Ovary (tissue), 9 donors: Measurements from ENCODE around the gene PSMB7. TPM values are rescaled to one million over a fixed set of nuclear protein-coding genes. Genes with fewer than 3 reads are reported as not detected.

Source experiments
- DNase-seq, 5 donors: peaks; one replicate each; pipeline ENCODE4 v3.0.0-alpha.2; 2019 to 2020
- H3K27ac ChIP-seq, 2 donors: fragments of 200-600 bp; one replicate each; pipeline versions ENCODE4 v1.5.1 to v1.8.0; 2019 to 2022
- H3K27me3 ChIP-seq: fragments of 200-600 bp; one replicate; pipeline ENCODE4 v1.8.0; 2022
- H3K36me3 ChIP-seq: fragments of 200-600 bp; sonication (generic); one replicate; pipeline ENCODE4 v1.5.1; 2019
- H3K4me1 ChIP-seq: one replicate; pipeline ENCODE4 v1.8.1; 2013; ENCODE audit warnings: mild to moderate bottlenecking, moderate library complexity; ENCODE audit not compliant: insufficient read depth
- H3K4me3 ChIP-seq: fragments of 200-600 bp; sonication (generic); one replicate; pipeline ENCODE4 v1.5.1; 2017
- H3K9me3 ChIP-seq, 2 donors: fragments of 200-600 bp in 1 of 2; sonication (generic) in 1 of 2; one replicate each; pipeline versions ENCODE4 v1.5.1 to v1.8.1; 2013 to 2019; ENCODE audit warnings: mild to moderate bottlenecking in 1 of 2, moderate library complexity in 1 of 2
- EP300 ChIP-seq: sonication (generic); formaldehyde crosslinking; IDR thresholded peaks from one replicate; pipeline ENCODE4 v1.6.1; 2017; ENCODE audit warnings: antibody characterized with exemption
- POLR2A ChIP-seq: fragments of 450-650 bp; IDR thresholded peaks from one replicate; pipeline ENCODE4 v1.6.1; 2017; ENCODE audit warnings: antibody characterized with exemption, mild to moderate bottlenecking, moderate library complexity
- WGBS, 3 donors: extraction: QIAGEN DNeasy Blood & Tissue Kit in 1 of 3; methylation state at CpG; one replicate each; pipeline versions ENCODE4 v1.1.5 to v1.1.7; 2013 to 2017; 5-methylcytosine and 5-hydroxymethylcytosine counted together
- intact Hi-C, 4 donors: fragments of 100-400 bp; cut with DNase I; formaldehyde crosslinking; loops; one replicate each; pipeline versions ENCODE4 v1.11.0 to v1.15.1; 2022 to 2023
- polyA plus RNA-seq, 2 donors: library from polyadenylated mRNA; stranded (reverse); fragments of 200-250 nt in 1 of 2; fragments of 350-450 nt in 1 of 2; fragmentation: Illumina TruSeq in 1 of 2; extraction: RNeasy Lipid Tissue Mini Kit (QIAGEN cat#74804) in 1 of 2; gene quantifications; one replicate each; pipeline ENCODE4 v1.2.3, GENCODE V29; 2013 to 2014
- total RNA-seq, 7 donors: library from RNA; depleted of rRNA in 2 of 7; stranded (reverse); fragments of >200 nt in 2 of 7; fragmentation: NEBNext Ultra II Directional in 3 of 7; extraction: Animal tissue kit (Norgen Biotek cat#: 25700) in 3 of 7; gene quantifications; one replicate each; pipeline versions ENCODE4 v1.1.0 to v1.2.4, GENCODE V29; 2016 to 2023
- TF ChIP-seq, protein P1 (sequence below), 3 donors: fragments of 450-650 bp in 2 of 3; fragments of 200-600 bp in 1 of 3; IDR thresholded peaks; one replicate each; pipeline versions ENCODE4 v1.5.1 to v1.8.0; 2016 to 2022; ENCODE audit warnings: antibody characterized with exemption in 3 of 3, mild to moderate bottlenecking in 1 of 3
- donor health status: DM: no; HTN: no; CAD: no; lungs with moderate emphysema.
- donor health status: DM: no; HTN: no; CAD: no.
- donor health status: Bipolar disorder and iron deficiency.
- donor health status: DM: yes; HTN: yes; CAD: no.
- donor health status: DM: no; HTN: no; CAD: no.
- donor health status: DM: yes; HTN: yes; CAD: no.

The PSMB7 gene
- total and polyA plus RNA-seq, 9 donors: 88.0 to 211 (median 95.1) TPM

DNA sequence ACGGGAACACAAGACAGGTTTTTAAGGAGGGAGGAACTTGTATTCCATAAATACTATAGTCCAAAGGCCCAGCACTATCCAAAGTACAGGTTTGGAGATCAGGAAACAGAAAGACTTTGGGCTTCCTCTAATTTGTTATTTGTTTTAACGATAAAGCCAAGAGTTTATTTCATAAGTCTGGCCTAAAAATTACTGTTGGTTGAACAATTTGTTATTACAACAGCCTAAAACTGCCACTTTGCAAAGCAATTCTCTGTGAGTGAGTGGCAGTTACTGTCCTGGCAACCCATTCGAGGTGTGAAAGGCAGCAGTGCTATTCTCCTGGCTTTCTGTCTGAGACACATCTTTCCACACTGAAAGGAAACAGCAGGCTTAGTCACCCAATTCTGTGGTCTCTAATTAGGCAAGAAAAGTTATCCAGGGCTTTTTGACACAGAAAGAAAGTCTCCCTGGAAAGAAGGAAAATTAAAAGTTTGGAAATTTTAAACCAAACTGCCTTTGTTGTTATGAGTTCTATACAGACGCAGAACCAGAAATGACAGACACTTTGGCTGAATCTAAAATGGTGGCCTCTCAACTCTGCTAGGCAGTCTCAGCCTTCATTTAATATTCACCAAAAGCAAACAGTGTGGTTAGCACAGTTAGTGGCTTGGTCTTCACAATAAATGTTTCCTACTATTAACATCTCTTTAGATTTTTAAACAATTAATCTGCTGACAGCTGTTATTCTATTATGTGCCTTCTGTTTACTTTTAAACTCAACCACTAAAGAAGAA is 33.9 kb downstream of the PSMB7 start:
- H3K4me1 ChIP-seq: peaks cover 7% of the 10 kb centered on the region
- WGBS, 3 donors: 82 to 86% (median 84%) methylated on average over 4 of the region's 4 CpGs
- TF ChIP-seq POLR2A (no peak), EP300 (no peak)
- TF ChIP-seq, protein P1, sequence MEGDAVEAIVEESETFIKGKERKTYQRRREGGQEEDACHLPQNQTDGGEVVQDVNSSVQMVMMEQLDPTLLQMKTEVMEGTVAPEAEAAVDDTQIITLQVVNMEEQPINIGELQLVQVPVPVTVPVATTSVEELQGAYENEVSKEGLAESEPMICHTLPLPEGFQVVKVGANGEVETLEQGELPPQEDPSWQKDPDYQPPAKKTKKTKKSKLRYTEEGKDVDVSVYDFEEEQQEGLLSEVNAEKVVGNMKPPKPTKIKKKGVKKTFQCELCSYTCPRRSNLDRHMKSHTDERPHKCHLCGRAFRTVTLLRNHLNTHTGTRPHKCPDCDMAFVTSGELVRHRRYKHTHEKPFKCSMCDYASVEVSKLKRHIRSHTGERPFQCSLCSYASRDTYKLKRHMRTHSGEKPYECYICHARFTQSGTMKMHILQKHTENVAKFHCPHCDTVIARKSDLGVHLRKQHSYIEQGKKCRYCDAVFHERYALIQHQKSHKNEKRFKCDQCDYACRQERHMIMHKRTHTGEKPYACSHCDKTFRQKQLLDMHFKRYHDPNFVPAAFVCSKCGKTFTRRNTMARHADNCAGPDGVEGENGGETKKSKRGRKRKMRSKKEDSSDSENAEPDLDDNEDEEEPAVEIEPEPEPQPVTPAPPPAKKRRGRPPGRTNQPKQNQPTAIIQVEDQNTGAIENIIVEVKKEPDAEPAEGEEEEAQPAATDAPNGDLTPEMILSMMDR (IDR thresholded peaks at IDR 0.05): no peak

DNA sequence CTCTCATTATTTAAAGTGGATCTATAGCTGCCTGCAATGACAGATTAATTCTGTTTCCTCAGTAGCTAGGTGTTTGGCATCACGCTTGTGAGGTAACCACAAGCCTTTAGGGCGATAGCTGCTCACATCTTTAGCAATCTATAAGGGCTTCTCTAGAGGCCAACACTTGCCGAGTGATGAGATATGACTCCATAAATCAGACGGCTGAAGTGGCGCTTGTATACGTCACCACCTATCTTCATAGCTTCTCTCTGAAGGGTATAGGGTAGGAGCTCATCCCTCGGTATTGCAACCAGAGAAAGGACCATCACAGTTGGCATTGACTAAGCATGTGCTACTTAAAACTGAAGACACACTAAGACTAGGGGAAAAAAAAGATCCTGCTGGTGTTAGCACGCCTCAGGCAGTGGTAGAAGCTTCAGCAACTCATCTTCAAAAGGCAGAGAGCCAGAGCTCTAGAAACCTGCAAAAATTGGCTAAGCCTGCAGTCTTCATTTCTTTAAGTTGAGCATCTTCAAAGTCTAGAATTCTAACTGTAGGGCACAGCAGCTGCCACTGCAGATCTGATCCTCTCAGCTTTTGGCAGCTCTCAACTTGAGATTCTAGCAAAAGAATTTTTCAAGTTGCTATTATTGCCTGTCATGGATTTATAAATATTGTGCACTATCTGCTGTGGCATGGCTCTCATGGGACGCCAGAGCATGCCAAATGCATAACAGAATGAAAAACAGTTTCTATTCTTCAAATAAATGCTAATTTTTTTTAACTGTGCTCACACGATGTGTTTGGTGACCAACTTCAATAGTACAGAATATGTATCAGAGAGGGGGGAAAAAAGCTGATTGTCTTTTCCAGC is 37.5 kb downstream of the PSMB7 start:
- TF ChIP-seq, protein P1 (IDR thresholded peaks at IDR 0.05): no peak
- TF ChIP-seq EP300: no peak
- TF ChIP-seq POLR2A: no peak
- no peak overlapping the region for H3K4me3 ChIP-seq
- no peak overlapping the region for H3K27ac ChIP-seq
- H3K27me3 ChIP-seq: no peaks in the 10 kb centered on the region
- H3K9me3 ChIP-seq: no peaks in the 10 kb centered on the region
- intact Hi-C loops: no loop called here
- H3K4me1 ChIP-seq: peaks cover 1% of the 10 kb centered on the region
- no peaks in the 10 kb centered on the region for H3K36me3 ChIP-seq
- 70 to 72% (median 72%) methylated on average over 10 of the region's 10 CpGs for WGBS, 3 donors
- DNase-seq: no peak

More for the DNA sequence above, 33.9 kb downstream of the PSMB7 start:
- H3K4me3 ChIP-seq: no peak overlapping the region
- no peak for DNase-seq
- intact Hi-C loops: no loop called here
- no peak overlapping the region for H3K27ac ChIP-seq
- no peaks in the 10 kb centered on the region for H3K27me3 ChIP-seq
- no peaks in the 10 kb centered on the region for H3K36me3 ChIP-seq
- H3K9me3 ChIP-seq: no peaks in the 10 kb centered on the region

DNA sequence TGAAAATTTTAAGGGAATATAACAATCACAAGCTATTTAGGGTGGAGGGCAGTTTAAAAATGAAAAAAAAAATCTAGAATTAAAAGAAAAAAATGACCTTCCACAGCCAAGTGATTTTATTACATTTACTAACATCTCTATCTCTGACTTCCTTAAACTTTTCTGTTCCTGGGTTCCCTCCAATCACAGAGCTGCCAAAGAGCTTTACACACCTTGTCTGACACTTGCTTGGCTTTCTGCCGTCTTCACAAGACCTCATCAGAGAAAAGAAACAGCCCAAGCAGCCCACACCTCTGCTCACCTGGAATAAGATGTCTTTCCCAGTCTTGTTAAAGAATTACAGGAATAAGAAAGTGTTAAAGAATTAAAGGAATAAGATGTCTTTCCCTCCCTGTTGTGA is 38.9 kb downstream of the PSMB7 start:
- intact Hi-C loops: no loop called here
- no peaks in the 10 kb centered on the region for H3K36me3 ChIP-seq
- WGBS, 3 donors: 55 to 63% (median 60%) methylated on average over 1 of the region's 1 CpG
- TF ChIP-seq EP300 (no peak), POLR2A (no peak)
- TF ChIP-seq, protein P1 (IDR thresholded peaks at IDR 0.05): no peak
- peaks cover 1% of the 10 kb centered on the region for H3K4me1 ChIP-seq
- no peak for DNase-seq
- no peak overlapping the region for H3K27ac ChIP-seq
- H3K4me3 ChIP-seq: no peak overlapping the region
- no peaks in the 10 kb centered on the region for H3K9me3 ChIP-seq
- no peaks in the 10 kb centered on the region for H3K27me3 ChIP-seq

DNA sequence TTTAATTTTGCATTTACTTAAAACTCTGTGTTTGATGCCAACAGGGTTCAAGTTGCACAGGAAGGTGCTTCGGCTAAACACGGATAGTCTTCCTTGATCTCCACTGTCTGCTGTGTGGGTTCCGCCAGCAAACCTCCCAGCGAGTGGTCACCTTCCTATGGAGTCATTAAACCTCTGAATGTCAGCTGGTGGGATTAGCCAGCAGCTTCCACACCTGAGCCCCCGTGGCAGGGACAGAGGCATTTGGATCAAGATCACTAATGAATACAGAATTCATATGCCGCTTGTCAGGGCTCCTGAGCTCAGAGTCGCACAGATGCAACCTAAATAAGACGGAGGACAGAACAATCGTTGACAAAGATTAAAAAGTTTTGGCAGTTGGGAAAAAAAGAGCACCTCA is 39.5 kb downstream of the PSMB7 start:
- intact Hi-C loops: no loop called here
- WGBS, 3 donors: 86 to 87% (median 86%) methylated on average over 9 of the region's 9 CpGs
- no peaks in the 10 kb centered on the region for H3K36me3 ChIP-seq
- H3K27ac ChIP-seq: no peak overlapping the region
- H3K9me3 ChIP-seq: no peaks in the 10 kb centered on the region
- DNase-seq: no peak
- no peak overlapping the region for H3K4me3 ChIP-seq
- H3K27me3 ChIP-seq: no peaks in the 10 kb centered on the region
- peaks cover 1% of the 10 kb centered on the region for H3K4me1 ChIP-seq
- TF ChIP-seq POLR2A (no peak), EP300 (no peak)
- TF ChIP-seq, protein P1 (IDR thresholded peaks at IDR 0.05): no peak
